ENCODE data around the gene FARSB. TPM values are rescaled to one million over a fixed set of nuclear protein-coding genes. Genes with fewer than 3 reads are reported as not detected.

The FARSB gene
- total and polyA plus RNA-seq, 2 experiments from 2014 or later, result 10.6 to 26.7 TPM

- Histone ChIP-seq H3K4me1 (ENCODE audit: low read depth) (peaks cover 46% of the 10 kb centered on the region), H3K4me3 (no peak overlapping the region), H3K27ac (no peak overlapping the region), H3K27me3 (no peaks in the 10 kb centered on the region), H3K36me3 (no peaks in the 10 kb centered on the region), H3K9me3 (ENCODE audit: low read depth) (no peaks in the 10 kb centered on the region)
- DNase-seq (ENCODE audit: low read depth in 1 of 2, low spot score in 1 of 2), result peak; percentile 41 to 67
- TF ChIP-seq CTCF (IDR thresholded peaks at IDR 0.05; ENCODE audit: low read depth, low read length), result no peak
These were observed 87.0 kb downstream of the FARSB start for GRCh38 chr2:222568865-222569264.

GRCh38 chr2:222566229-222566628 lies 89.7 kb downstream of the FARSB start:
- H3K4me3 ChIP-seq, result no peak overlapping the region
- H3K36me3 ChIP-seq, result no peaks in the 10 kb centered on the region
- H3K27me3 ChIP-seq, result no peaks in the 10 kb centered on the region
- H3K4me1 ChIP-seq (ENCODE audit: low read depth), result peaks cover 29% of the 10 kb centered on the region
- H3K27ac ChIP-seq, result peak overlapping the region; percentile 54
- H3K9me3 ChIP-seq (ENCODE audit: low read depth), result no peaks in the 10 kb centered on the region
- no peak for TF ChIP-seq CTCF (IDR thresholded peaks at IDR 0.05; ENCODE audit: low read depth, low read length)
- peak in 1 of 2 donors; percentile 59 for DNase-seq (ENCODE audit: low read depth in 1 of 2, low spot score in 1 of 2)

- TF ChIP-seq CTCF (IDR thresholded peaks at IDR 0.05; ENCODE audit: low read depth, low read length), result no peak
- H3K27me3 ChIP-seq, result no peaks in the 10 kb centered on the region
- H3K4me3 ChIP-seq, result no peak overlapping the region
These were observed 92.0 kb downstream of the FARSB start for GRCh38 chr2:222563936-222564335.

GRCh38 chr2:222563106-222563718 lies 92.7 kb downstream of the FARSB start:
- H3K4me1 ChIP-seq (ENCODE audit: low read depth), result peaks cover 21% of the 10 kb centered on the region
- no peak overlapping the region for H3K4me3 ChIP-seq
- H3K27ac ChIP-seq, result no peak overlapping the region
- no peak for DNase-seq (ENCODE audit: low read depth in 1 of 2, low spot score in 1 of 2)
- no peaks in the 10 kb centered on the region for H3K36me3 ChIP-seq
- no peaks in the 10 kb centered on the region for H3K27me3 ChIP-seq
- TF ChIP-seq CTCF (IDR thresholded peaks at IDR 0.05; ENCODE audit: low read depth, low read length), result no peak
- no peaks in the 10 kb centered on the region for H3K9me3 ChIP-seq (ENCODE audit: low read depth)

More at GRCh38 chr2:222563936-222564335, 92.0 kb downstream of the FARSB start:
- peaks cover 27% of the 10 kb centered on the region for H3K4me1 ChIP-seq (ENCODE audit: low read depth)
- H3K9me3 ChIP-seq (ENCODE audit: low read depth), result no peaks in the 10 kb centered on the region
- H3K36me3 ChIP-seq, result no peaks in the 10 kb centered on the region
- DNase-seq (ENCODE audit: low read depth in 1 of 2, low spot score in 1 of 2), result no peak
- H3K27ac ChIP-seq, result no peak overlapping the region

- Histone ChIP-seq H3K9me3 (ENCODE audit: low read depth) (no peaks in the 10 kb centered on the region), H3K27ac (no peak overlapping the region), H3K4me3 (no peak overlapping the region), H3K36me3 (no peaks in the 10 kb centered on the region), H3K27me3 (no peaks in the 10 kb centered on the region), H3K4me1 (ENCODE audit: low read depth) (peaks cover 21% of the 10 kb centered on the region)
- DNase-seq (ENCODE audit: low read depth in 1 of 2, low spot score in 1 of 2), result peak; percentile 77 to 82
- peak; percentile 76 for TF ChIP-seq CTCF (IDR thresholded peaks at IDR 0.05; ENCODE audit: low read depth, low read length)
These were observed 93.9 kb downstream of the FARSB start for GRCh38 chr2:222561817-222562645.
